Esophagus squamous epithelium (tissue), 5 donors: Measurements from ENCODE around the gene NPTX2. TPM values are rescaled to one million over a fixed set of nuclear protein-coding genes. Genes with fewer than 3 reads are reported as not detected.
A peak's percentile ranks its signal among the peaks of the same experiment; 100 is the strongest.

Source experiments
- DNase-seq: peaks from one replicate; lab custom pipeline; 2025; lab: John Stamatoyannopoulos, UW
- H3K27ac ChIP-seq, 4 donors: fragments of 200-600 bp; sonication (generic); one replicate each; pipeline ENCODE4 v1.5.1; 2016 to 2019; ENCODE audit warnings: mild to moderate bottlenecking in 1 of 4
- H3K27me3 ChIP-seq, 4 donors: fragments of 200-600 bp; sonication (generic); 1 replicate in 3 of 4; 2 replicates in 1 of 4; pipeline versions ENCODE4 v1.5.1 to v1.6.0; 2017 to 2021; ENCODE audit warnings: antibody characterized with exemption in 1 of 4
- H3K36me3 ChIP-seq, 3 donors: fragments of 200-600 bp; sonication (generic); one replicate each; pipeline ENCODE4 v1.5.1; 2016 to 2019
- H3K4me1 ChIP-seq, 3 donors: fragments of 200-600 bp; sonication (generic); one replicate each; pipeline ENCODE4 v1.5.1; 2017 to 2019
- H3K4me3 ChIP-seq, 4 donors: fragments of 200-600 bp; sonication (generic); 1 replicate in 3 of 4; 2 replicates in 1 of 4; pipeline ENCODE4 v1.5.1; 2016 to 2019; ENCODE audit warnings: mild to moderate bottlenecking in 2 of 4, moderate library complexity in 1 of 4
- H3K9me3 ChIP-seq, 3 donors: fragments of 200-600 bp; sonication (generic); one replicate each; pipeline ENCODE4 v1.5.1; 2016 to 2019
- CTCF ChIP-seq, 6 experiments: fragments of 450-650 bp in 4 of 6; fragments of 200-600 bp in 2 of 6; sonication (generic) in 2 of 6; IDR thresholded peaks; one replicate each; pipeline ENCODE4 v1.5.1; 2016 to 2019; ENCODE audit warnings: antibody characterized with exemption in 6 of 6, mild to moderate bottlenecking in 4 of 6, moderate library complexity in 4 of 6
- POLR2A ChIP-seq, 4 donors: fragments of 450-650 bp; IDR thresholded peaks; one replicate each; pipeline ENCODE4 v1.6.1; 2017; ENCODE audit warnings: antibody characterized with exemption in 4 of 4, mild to moderate bottlenecking in 4 of 4, moderate library complexity in 3 of 4
- WGBS, 2 donors: methylation state at CpG; one replicate each; pipeline ENCODE4 v1.1.5; 2018; 5-methylcytosine and 5-hydroxymethylcytosine counted together
- intact Hi-C: fragments of 100-400 bp; cut with DNase I; formaldehyde crosslinking; loops from one replicate; pipeline ENCODE4 v1.15.0; 2022
- total RNA-seq, 4 donors: library from RNA; depleted of rRNA; stranded (reverse); fragments of >200 nt; gene quantifications; one replicate each; pipeline ENCODE4 v1.1.0, GENCODE V29; 2016
- donor health status: DM: yes; HTN: yes; CAD: no.

NPTX2 gene
- total RNA-seq = 1 to 10 TPM; 1.6 to 9.7 (median 2.9) TPM

GRCh38 chr7:98617051-98617959, at the start of gene NPTX2:
NPTX2 (plus strand) TSS chr7:98617285; CDS start chr7:98617462, 177 bp downstream.
- DNase-seq = no peak
- H3K4me3 ChIP-seq = peak within 1 kb of the TSS; percentile 5 to 50 (median 32)
- peaks cover 0 to 40% (median 10%) of the 10 kb centered on the region in 3 donors for H3K4me1 ChIP-seq
- H3K9me3 ChIP-seq = no peaks in the 10 kb centered on the region
- H3K27ac ChIP-seq = peak within 1 kb of the TSS in 1 of 4 donors; percentile 21
- intact Hi-C loops = no loop called here
- no peaks in the 10 kb centered on the region for H3K36me3 ChIP-seq
- TF ChIP-seq CTCF (IDR thresholded peaks at IDR 0.05) = no peak
- peak in 1 of 4 donors; percentile 30 for TF ChIP-seq POLR2A (IDR thresholded peaks at IDR 0.05)
- H3K27me3 ChIP-seq = peaks cover 5 to 93% (median 16%) of the 10 kb centered on the region in 4 donors
- 44% methylated on average over 5 of the region's 130 CpGs; no CpG with 5 or more reads in 1 of the 2 donors for WGBS, 2 donors

GRCh38 chr7:98567991-98568390, 49.1 kb upstream of the NPTX2 start:
- no peak for DNase-seq
- Histone ChIP-seq H3K4me3 (no peak overlapping the region), H3K4me1 (no peaks in the 10 kb centered on the region), H3K36me3 (no peaks in the 10 kb centered on the region), H3K27ac (no peak overlapping the region), H3K27me3 (no peaks in the 10 kb centered on the region), H3K9me3 (peaks cover 0 to 4% (median 0%) of the 10 kb centered on the region in 3 donors)
- intact Hi-C loops = no loop called here
- no peak for TF ChIP-seq CTCF (IDR thresholded peaks at IDR 0.05)
- no peak for TF ChIP-seq POLR2A (IDR thresholded peaks at IDR 0.05)
- 74 to 90% methylated on average over 7 of the region's 7 CpGs for WGBS, 2 donors

- H3K27ac ChIP-seq = peak overlapping the region in 3 of 4 donors; percentile 14 to 31 (median 16)
- H3K36me3 ChIP-seq = no peaks in the 10 kb centered on the region
- WGBS, 2 donors = 59% methylated on average over 5 of the region's 8 CpGs
- H3K4me1 ChIP-seq = no peaks in the 10 kb centered on the region
- TF ChIP-seq CTCF (IDR thresholded peaks at IDR 0.05) (no peak), POLR2A (IDR thresholded peaks at IDR 0.05) (no peak)
- no peak for DNase-seq
- no peaks in the 10 kb centered on the region for H3K27me3 ChIP-seq
- no peak overlapping the region for H3K4me3 ChIP-seq
- H3K9me3 ChIP-seq = peaks cover 0 to 4% (median 0%) of the 10 kb centered on the region in 3 donors
- intact Hi-C loops = no loop called here
These were observed 48.2 kb upstream of the NPTX2 start for GRCh38 chr7:98568891-98569290.

GRCh38 chr7:98569691-98570337, 47.3 kb upstream of the NPTX2 start:
- 73 to 85% methylated on average over 14 of the region's 22 CpGs for WGBS, 2 donors

More at GRCh38 chr7:98569691-98570337, 47.3 kb upstream of the NPTX2 start:
- DNase-seq = no peak
- H3K36me3 ChIP-seq = no peaks in the 10 kb centered on the region
- no peaks in the 10 kb centered on the region for H3K9me3 ChIP-seq
- no peaks in the 10 kb centered on the region for H3K27me3 ChIP-seq
- H3K4me1 ChIP-seq = no peaks in the 10 kb centered on the region
- intact Hi-C loops = no loop called here
- H3K4me3 ChIP-seq = no peak overlapping the region
- TF ChIP-seq CTCF (IDR thresholded peaks at IDR 0.05) (no peak), POLR2A (IDR thresholded peaks at IDR 0.05) (no peak)
- H3K27ac ChIP-seq = peak overlapping the region in 2 of 4 donors; percentile 16 to 31
